Lower leg skin (tissue), 4 donors: ENCODE measurements around the gene ACAN. TPM values are rescaled to one million over a fixed set of nuclear protein-coding genes. Genes with fewer than 3 reads are reported as not detected.

Experiments used
- DNase-seq, 2 donors: peaks; one replicate each; pipeline ENCODE4 v3.0.0-alpha.2; 2019; ENCODE audit warnings: low spot score in 2 of 2
- H3K4me3 ChIP-seq: fragments of 200-600 bp; sonication (generic); 2 replicates; pipeline ENCODE4 v1.5.1; 2017; ENCODE audit warnings: mild to moderate bottlenecking, low read depth; ENCODE audit not compliant: poor library complexity, severe bottlenecking
- CTCF ChIP-seq, 3 donors: fragments of 450-650 bp; IDR thresholded peaks; one replicate each; pipeline ENCODE4 v1.5.1; 2016; ENCODE audit warnings: antibody characterized with exemption in 3 of 3, mild to moderate bottlenecking in 3 of 3, moderate library complexity in 2 of 3
- POLR2A ChIP-seq, 2 donors: fragments of 450-650 bp; IDR thresholded peaks; one replicate each; pipeline ENCODE4 v1.6.1; 2016 to 2017; ENCODE audit warnings: antibody characterized with exemption in 2 of 2, mild to moderate bottlenecking in 1 of 2, moderate library complexity in 1 of 2
- WGBS, 2 donors: methylation state at CpG; one replicate each; pipeline ENCODE4 v1.1.5; 2018; 5-methylcytosine and 5-hydroxymethylcytosine counted together
- intact Hi-C: fragments of 100-400 bp; cut with DNase I; formaldehyde crosslinking; loops from one replicate; pipeline ENCODE4 v1.15.0; 2023; ENCODE audit warnings: low total_unique reads
- total RNA-seq, 4 donors: library from RNA; depleted of rRNA; stranded (reverse); fragments of >200 nt; gene quantifications; one replicate each; pipeline ENCODE4 v1.1.0, GENCODE V29; 2016

The ACAN gene
- total RNA-seq, 4 donors from 2014 or later = 0.17 to 0.61 (median 0.58) TPM; not detected in 1

- WGBS, 2 donors = 46 to 67% methylated on average over 9 of the region's 9 CpGs
These were observed 96.0 kb downstream of the ACAN start for GRCh38 chr15:88899251-88899650.

DNA sequence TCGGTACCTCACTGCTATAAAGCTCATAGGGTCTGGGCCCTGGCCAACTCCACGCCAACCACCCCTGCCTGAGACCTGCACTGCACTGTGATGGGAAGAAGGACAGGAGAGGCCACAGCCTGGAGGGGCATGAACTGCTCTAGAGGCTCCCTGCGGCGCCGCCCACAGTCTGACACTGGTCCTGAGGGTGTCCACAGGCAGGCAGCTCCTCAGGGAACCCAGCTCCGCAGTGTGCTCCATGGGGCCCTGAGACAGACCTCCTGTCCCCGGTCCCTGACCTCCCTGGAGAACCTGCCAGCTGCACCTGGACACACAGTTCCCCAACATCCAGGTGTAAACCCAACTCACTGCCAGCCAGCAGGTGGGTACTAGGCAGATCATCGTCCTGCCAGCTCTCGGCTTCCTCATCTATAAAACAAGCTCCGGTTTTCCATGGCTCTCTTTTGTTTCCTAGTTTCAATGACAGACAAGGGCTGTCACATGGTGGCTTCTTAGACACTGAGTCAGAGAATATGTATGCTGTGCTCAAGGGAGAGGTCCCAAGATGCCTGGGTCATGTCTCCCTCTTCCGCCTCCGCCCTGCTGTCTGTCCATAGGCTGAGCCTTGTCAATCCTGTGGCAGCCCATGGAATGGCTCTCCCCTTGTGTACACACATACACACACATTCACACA is 97.2 kb downstream of the ACAN start:
- TF ChIP-seq CTCF (IDR thresholded peaks at IDR 0.05) = no peak
- no peak overlapping the region for H3K4me3 ChIP-seq
- WGBS, 2 donors = 74 to 86% methylated on average over 12 of the region's 12 CpGs
- DNase-seq = no peak
- intact Hi-C loops = loop anchor here (2.0 to 5.0 kb wide), 2 partner anchors 118 to 277 kb away; no protein-coding TSS in a partner anchor

More at GRCh38 chr15:88899251-88899650, 96.0 kb downstream of the ACAN start:
- TF ChIP-seq POLR2A (IDR thresholded peaks at IDR 0.05) (no peak), CTCF (IDR thresholded peaks at IDR 0.05) (no peak)
- no peak overlapping the region for H3K4me3 ChIP-seq
- no peak for DNase-seq
- intact Hi-C loops = no loop called here

DNA sequence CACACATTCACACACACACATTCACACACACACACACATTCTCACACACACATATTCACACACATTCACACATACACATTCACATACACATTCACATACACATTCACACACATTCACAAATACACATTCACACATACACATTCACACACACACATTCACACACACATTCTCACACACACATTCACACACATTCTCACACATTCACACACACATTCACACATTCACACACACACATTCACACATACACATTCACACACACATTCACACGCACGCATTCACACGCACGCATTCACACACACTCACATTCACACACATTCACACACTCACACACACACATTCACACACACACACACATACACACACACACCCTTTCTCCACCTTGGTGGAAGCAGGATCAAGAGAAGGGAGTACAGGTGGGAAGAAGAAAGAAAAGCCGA is 97.8 kb downstream of the ACAN start:
- no peak for DNase-seq

DNA sequence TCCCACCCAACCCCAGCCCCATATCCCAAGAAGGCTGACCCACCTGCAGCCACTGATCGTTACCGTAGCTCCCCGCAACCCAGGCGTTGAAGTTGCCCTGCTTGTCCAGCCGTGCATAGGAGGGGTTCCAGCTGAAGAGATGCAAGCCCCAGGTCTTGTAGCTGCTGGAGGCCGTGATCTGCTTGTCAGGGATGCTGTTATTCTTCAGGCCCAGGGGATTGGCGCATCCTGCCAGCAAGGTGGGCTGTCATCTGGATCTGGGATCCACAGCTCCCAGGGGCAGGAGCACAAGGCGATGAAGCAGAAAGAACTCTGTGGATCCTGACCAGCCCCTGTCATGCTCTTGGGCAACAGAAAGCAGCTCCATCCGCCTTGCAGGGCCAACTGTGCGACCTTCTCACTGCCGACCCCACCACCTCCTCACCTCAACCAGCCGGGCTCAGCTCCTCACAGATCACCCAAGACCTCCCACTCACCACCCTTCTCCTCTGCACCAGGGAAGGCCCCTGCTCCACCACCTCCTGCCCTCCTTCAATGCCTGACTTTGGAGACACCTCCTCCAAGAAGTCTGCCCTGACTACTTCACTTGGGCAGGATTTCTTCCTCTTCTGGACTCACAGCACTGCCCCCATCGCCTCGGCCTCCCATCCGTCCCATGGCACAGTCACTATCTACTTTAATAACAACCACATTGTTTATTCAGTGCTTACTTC is 98.4 kb downstream of the ACAN start:
- H3K4me3 ChIP-seq = no peak overlapping the region
- no peak for DNase-seq
- TF ChIP-seq CTCF (IDR thresholded peaks at IDR 0.05) (no peak), POLR2A (IDR thresholded peaks at IDR 0.05) (no peak)
- WGBS, 2 donors = 89% methylated on average over 10 to 15 of the region's 15 CpGs
- intact Hi-C loops = loop anchor here (2.0 to 5.0 kb wide), 2 partner anchors 117 to 276 kb away; no protein-coding TSS in a partner anchor

More for the DNA sequence above, 97.8 kb downstream of the ACAN start:
- intact Hi-C loops = loop anchor here (2.0 to 5.0 kb wide), 2 partner anchors 118 to 276 kb away; no protein-coding TSS in a partner anchor
- 73 to 88% methylated on average over 5 of the region's 5 CpGs for WGBS, 2 donors
- TF ChIP-seq POLR2A (IDR thresholded peaks at IDR 0.05) (no peak), CTCF (IDR thresholded peaks at IDR 0.05) (no peak)
- no peak overlapping the region for H3K4me3 ChIP-seq

- intact Hi-C loops = loop anchor here (5.0 kb wide), 1 partner anchor 275 kb away; no protein-coding TSS in a partner anchor
- H3K4me3 ChIP-seq = no peak overlapping the region
- TF ChIP-seq POLR2A (IDR thresholded peaks at IDR 0.05) (no peak), CTCF (IDR thresholded peaks at IDR 0.05) (no peak)
- DNase-seq = no peak
- WGBS, 2 donors = 72% methylated on average over 6 of the region's 6 CpGs
These were observed 99.1 kb downstream of the ACAN start for GRCh38 chr15:88902221-88902835.
